HUES6 (cell line): ENCODE data around the gene SF3B6.
A peak's percentile ranks its signal among the peaks of the same experiment; 100 is the strongest.

Experiments used
- H3K27ac ChIP-seq: 2 replicates; pipeline ENCODE4 v1.7.0; 2013; ENCODE audit warnings: low read depth, mild to moderate bottlenecking, low read length, inconsistent platforms
- H3K27me3 ChIP-seq: 2 replicates; pipeline ENCODE4 v1.6.1; 2013; ENCODE audit warnings: low read length; ENCODE audit not compliant: control insufficient read depth, insufficient read depth
- H3K36me3 ChIP-seq: 2 replicates; pipeline ENCODE4 v1.6.1; 2013; ENCODE audit warnings: low read length; ENCODE audit not compliant: control insufficient read depth, insufficient read depth
- H3K4me1 ChIP-seq: 2 replicates; pipeline ENCODE4 v1.6.1; 2013; ENCODE audit warnings: low read length; ENCODE audit not compliant: control insufficient read depth, insufficient read depth
- H3K4me3 ChIP-seq: 2 replicates; pipeline ENCODE4 v1.5.1; 2013; ENCODE audit warnings: low read depth, low read length
- H3K9ac ChIP-seq: one replicate; pipeline ENCODE4 v1.6.1; 2013; ENCODE audit warnings: mild to moderate bottlenecking, low read length
- H3K9me3 ChIP-seq: 2 replicates; pipeline ENCODE4 v1.6.1; 2013; ENCODE audit warnings: low read depth, low read length; ENCODE audit not compliant: control insufficient read depth, insufficient read depth

SF3B6 gene, protein sequence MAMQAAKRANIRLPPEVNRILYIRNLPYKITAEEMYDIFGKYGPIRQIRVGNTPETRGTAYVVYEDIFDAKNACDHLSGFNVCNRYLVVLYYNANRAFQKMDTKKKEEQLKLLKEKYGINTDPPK

DNA sequence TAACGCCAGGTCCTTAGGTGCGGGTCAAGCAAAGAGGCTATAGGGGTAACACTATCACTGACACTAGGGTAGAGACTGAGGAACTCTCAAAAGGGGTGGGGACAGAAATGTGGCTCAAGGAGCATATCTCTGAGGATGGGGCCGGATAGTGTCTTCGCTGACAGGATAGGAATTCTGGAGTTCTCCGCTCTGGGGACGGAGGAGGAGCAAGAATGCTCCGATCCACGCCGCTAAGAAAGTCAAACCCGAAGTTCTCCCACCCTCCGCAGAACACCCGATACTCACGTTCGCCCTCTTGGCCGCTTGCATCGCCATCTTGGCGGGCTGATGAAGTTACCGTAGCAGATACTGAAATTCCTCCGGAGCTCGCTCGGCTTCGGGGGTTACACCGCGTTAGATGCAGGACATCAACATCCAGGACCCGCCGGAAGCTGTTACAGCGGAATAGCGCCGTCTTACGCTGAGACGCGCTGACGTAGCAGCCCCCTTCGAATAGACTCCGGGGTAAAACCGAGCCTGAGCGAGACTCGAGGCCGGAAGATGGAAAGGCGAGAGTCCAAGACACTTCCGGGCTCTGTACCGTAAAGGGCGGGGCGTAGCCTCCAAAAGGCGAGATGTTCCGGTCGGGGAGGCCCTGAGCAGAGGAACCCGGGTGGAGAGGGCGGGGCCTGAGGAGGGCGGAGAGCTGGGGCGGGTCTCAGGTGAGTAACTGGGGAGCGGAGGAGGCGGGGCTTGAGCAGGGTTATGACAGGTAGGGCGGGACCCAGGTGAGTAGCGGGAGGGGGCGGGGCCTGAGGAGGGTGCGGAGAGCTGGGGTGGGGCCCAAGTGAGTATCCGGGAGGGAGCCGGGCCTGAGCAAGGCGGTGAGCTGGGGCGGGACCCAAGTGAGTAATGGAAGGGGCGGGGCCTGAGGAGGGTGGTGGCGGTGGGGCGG, at the start of gene SF3B6:
TSS of gene SF3B6 (minus strand) at position 412 of the 934 bp plus-strand sequence. CDS start at position 315, 97 bp downstream.
- H3K27ac ChIP-seq, result peak within 1 kb of the TSS; percentile 28; the same call in 1 of the 2 replicates
- no peaks in the 10 kb centered on the region for H3K27me3 ChIP-seq
- H3K36me3 ChIP-seq, result peaks cover 27% of the 10 kb centered on the region

DNA sequence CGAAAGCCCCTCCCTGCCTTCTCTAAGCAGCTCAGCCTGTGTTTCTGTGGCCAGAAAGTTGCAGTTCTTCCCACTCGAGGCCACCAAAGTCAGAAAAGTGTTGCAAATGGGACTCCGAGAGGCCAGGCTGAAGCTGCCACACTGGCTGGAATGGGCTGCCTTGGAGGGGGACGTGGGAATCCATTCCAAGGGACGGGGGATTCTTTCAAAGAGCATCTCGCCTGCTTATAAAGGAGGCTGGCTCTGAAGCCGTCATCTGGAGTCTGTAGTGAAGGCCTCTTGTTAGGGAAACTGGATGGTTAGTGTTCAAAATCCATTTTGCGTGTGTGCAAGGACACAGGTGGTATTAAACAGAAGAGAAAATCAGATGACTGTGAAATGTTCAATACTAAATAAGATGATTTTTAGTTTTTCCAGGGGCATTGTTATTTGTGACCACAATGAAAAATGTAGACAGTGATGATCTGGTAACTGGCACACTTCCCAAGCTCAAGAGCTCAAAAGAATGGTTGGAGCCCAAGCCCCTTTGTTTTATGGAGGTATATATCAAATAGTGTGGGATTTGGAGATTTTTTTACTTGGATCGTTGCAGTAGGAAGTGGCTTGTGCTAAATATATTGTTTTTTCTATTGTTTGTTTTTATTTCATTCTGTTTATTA, 47.9 kb upstream of the SF3B6 start:
- peak overlapping the region; percentile 93 for H3K9ac ChIP-seq
- H3K36me3 ChIP-seq, result no peaks in the 10 kb centered on the region
- peak overlapping the region; percentile 76 for H3K4me3 ChIP-seq
- peak overlapping the region; percentile 59; the same call in 1 of the 2 replicates for H3K27ac ChIP-seq
- peaks cover 13% of the 10 kb centered on the region; the same call in 1 of the 2 replicates for H3K4me1 ChIP-seq
- H3K9me3 ChIP-seq, result no peaks in the 10 kb centered on the region
- peaks cover 15% of the 10 kb centered on the region for H3K27me3 ChIP-seq

More for the DNA sequence above, at the start of gene SF3B6:
- Histone ChIP-seq H3K4me3 (peak within 1 kb of the TSS; percentile 83), H3K4me1 (peaks cover 5% of the 10 kb centered on the region), H3K9me3 (no peaks in the 10 kb centered on the region), H3K9ac (peak within 1 kb of the TSS; percentile 84)

DNA sequence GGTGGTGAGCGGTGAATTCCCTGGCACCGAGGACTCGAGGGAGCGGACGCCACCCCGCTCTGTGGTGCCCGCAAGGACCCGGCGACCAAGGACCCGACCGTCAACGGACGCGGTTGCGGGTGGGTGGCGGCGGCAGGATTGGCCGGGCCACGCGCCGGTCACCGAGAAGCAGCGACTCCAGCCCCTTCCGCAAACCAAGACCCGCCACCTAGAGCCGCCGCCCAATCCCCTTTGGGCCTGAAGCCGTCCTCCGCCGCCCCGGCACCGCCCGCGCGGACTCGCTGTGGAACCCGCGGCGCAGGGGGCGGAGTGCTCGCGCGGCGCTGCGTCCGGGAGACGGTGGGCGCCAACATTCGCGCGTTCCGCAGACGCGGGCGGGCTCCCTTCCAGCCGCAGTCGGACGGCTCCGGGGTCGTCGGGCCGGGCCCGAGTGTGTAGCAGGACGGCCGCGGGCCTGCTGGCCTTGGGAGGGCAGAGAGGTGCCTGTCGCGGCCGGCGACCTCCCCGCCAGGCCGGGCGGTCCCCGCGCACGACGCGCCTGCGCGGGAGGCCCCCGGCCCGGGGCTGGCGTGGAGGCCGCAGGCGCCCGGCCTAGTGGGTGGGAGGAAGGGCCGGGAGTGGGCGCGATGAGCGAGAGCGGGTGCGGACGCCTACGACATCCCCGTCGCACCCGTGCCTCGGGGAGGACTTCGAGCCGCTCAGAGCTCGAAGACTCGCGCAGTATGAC, 47.2 kb upstream of the SF3B6 start, which contains the start of the genes FAM228B and PFN4:
TSS of gene FAM228B (plus strand) at position 275 of the 727 bp plus-strand sequence. CDS start 893 bp downstream, outside the sequence.
TSS of gene PFN4 (minus strand) at position 140 of the 727 bp plus-strand sequence. CDS start 799 bp downstream, outside the sequence.
- peaks cover 13% of the 10 kb centered on the region; the same call in 1 of the 2 replicates for H3K4me1 ChIP-seq
- H3K27me3 ChIP-seq, result peaks cover 15% of the 10 kb centered on the region
- peak within 1 kb of the TSS; percentile 76 for H3K4me3 ChIP-seq
- H3K9me3 ChIP-seq, result no peaks in the 10 kb centered on the region
- peak within 1 kb of the TSS; percentile 93 for H3K9ac ChIP-seq
- H3K27ac ChIP-seq, result peak within 1 kb of the TSS; percentile 59; the same call in 1 of the 2 replicates
- H3K36me3 ChIP-seq, result no peaks in the 10 kb centered on the region

DNA sequence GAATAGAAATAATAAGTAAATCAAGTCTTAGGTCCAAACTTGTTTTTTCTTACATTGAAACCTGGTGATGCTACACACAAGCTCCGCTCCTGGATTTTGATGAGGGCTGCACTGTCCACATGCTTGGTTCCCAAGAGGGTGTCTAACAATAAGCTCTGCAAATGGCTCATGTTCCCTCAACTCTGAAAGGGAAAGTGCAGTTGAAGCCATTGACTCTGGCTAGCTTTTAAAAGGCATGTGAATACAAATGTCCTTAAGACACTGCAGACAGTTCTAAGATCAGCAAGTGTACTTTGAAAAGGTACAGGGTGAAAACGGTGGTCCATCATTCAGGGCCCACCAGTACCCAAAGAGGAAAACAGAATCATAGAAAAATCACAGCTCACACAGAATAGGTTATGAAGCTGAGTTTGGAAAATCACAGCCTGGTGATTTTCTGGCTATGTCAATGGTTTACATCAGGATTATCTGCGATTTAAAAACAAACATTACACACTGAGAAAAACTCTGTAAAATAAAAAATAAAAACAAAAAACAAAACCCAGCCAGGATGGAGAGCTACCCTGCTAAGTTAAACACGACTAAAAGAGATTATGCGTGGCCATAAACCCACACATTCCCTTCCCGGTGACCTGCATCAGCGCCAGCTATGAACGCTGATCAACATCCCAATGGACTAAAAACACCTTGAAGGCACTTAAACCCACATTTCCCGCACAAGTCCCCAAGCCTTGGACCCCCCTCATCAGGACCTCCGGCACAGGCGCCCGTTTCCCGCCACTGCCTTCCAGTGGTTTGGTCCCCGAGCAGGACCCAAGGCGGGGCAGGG, 46.5 kb upstream of the SF3B6 start:
- no peak overlapping the region for H3K27ac ChIP-seq
- H3K4me1 ChIP-seq, result peaks cover 13% of the 10 kb centered on the region; the same call in 1 of the 2 replicates
- H3K27me3 ChIP-seq, result peaks cover 15% of the 10 kb centered on the region
- no peaks in the 10 kb centered on the region for H3K36me3 ChIP-seq
- H3K9ac ChIP-seq, result peak overlapping the region; percentile 93
- peak overlapping the region; percentile 76 for H3K4me3 ChIP-seq
- H3K9me3 ChIP-seq, result no peaks in the 10 kb centered on the region

DNA sequence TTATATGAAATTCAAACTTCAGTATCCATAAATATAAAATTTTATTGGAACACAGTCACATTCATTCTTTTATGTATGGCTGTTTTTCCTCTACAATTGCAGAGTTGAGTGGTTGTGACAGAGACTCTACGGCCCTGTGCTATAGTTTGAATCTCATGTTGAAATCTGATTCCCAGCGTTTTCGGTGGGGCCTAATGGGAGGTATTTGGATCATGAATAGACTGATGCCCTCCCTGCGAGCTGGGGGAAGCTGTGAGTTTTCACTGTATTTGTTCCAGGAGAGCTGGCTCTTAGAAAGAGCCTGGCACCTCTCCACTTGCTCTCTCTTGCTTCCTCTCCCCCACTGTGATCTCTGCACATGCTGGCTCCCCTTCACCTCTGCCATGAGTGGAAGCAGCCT, 45.3 kb upstream of the SF3B6 start:
- Histone ChIP-seq H3K9ac (no peak overlapping the region), H3K27me3 (peaks cover 15% of the 10 kb centered on the region), H3K27ac (no peak overlapping the region), H3K4me3 (no peak overlapping the region), H3K4me1 (peaks cover 13% of the 10 kb centered on the region; the same call in 1 of the 2 replicates), H3K9me3 (no peaks in the 10 kb centered on the region), H3K36me3 (no peaks in the 10 kb centered on the region)

DNA sequence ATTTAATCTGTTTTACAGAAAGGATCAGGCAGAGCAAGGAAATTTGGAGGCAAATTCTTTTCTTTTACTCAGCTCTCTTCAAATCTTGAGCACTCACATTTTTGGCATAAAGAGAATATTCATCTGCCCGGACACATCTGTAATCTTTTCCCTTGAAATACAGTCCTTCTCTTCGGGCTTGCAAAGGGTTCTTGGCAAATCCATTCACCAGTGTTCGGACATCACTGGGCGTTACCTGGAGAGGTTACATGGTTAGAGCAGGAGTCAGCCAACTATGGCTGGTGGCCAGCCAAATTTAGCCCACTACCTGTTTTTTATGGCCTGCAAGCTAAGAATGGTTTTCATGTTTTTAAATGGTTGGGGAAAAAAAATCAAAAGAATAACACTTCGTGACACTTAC, 44.9 kb upstream of the SF3B6 start:
- H3K9ac ChIP-seq, result no peak overlapping the region
- no peak overlapping the region for H3K27ac ChIP-seq

DNA sequence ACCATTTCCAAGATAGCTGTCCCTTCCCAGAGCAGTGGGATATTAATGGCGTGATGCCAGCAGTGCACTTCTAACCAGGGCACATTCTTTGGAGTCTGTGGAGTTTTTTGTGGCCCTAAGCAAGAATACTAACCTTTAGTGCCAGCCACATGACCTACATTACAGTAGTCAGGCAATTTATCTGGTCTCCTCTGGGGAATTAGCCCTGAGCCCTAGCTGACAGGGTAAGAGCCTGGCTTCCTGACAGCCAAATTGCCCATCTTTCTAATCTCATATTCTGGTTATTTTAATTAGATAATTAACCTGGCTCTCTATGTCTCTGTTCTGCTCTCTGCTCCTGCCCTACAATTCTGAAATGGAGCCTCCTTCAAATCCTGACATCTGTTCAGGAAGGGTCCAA, 41.8 kb upstream of the SF3B6 start:
- Histone ChIP-seq H3K9ac (no peak overlapping the region), H3K9me3 (peaks cover 13% of the 10 kb centered on the region), H3K27me3 (peaks cover 7% of the 10 kb centered on the region; the same call in 1 of the 2 replicates), H3K36me3 (no peaks in the 10 kb centered on the region), H3K27ac (no peak overlapping the region), H3K4me1 (peaks cover 8% of the 10 kb centered on the region; the same call in 1 of the 2 replicates), H3K4me3 (no peak overlapping the region)

More for the DNA sequence above, 44.9 kb upstream of the SF3B6 start:
- H3K36me3 ChIP-seq, result no peaks in the 10 kb centered on the region
- peaks cover 15% of the 10 kb centered on the region for H3K27me3 ChIP-seq
- H3K4me3 ChIP-seq, result no peak overlapping the region
- H3K4me1 ChIP-seq, result peaks cover 13% of the 10 kb centered on the region; the same call in 1 of the 2 replicates
- no peaks in the 10 kb centered on the region for H3K9me3 ChIP-seq

DNA sequence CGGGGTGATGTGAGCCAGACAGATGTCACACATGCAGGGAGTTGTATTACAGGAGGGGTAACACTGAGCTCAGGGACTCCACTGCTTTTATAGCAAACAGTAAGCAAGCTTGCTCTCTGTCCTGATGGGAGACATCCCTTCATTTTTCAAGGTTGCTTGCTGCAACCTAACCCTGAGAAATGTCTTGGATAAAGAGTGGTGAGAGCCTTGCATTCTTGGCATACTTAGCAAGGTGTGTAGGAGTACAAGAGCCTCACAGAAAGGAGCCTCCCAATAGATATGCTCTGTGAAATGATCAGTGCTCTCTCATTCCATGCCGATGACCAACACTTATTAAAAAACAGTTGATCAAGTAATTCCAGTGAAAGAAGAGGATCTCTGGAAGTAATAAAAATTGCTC, 38.9 kb upstream of the SF3B6 start:
- no peak overlapping the region for H3K9ac ChIP-seq
- peaks cover 13% of the 10 kb centered on the region for H3K9me3 ChIP-seq
- no peak overlapping the region for H3K27ac ChIP-seq
- H3K4me1 ChIP-seq, result no peaks in the 10 kb centered on the region
- no peak overlapping the region for H3K4me3 ChIP-seq
- H3K36me3 ChIP-seq, result no peaks in the 10 kb centered on the region
- H3K27me3 ChIP-seq, result no peaks in the 10 kb centered on the region

DNA sequence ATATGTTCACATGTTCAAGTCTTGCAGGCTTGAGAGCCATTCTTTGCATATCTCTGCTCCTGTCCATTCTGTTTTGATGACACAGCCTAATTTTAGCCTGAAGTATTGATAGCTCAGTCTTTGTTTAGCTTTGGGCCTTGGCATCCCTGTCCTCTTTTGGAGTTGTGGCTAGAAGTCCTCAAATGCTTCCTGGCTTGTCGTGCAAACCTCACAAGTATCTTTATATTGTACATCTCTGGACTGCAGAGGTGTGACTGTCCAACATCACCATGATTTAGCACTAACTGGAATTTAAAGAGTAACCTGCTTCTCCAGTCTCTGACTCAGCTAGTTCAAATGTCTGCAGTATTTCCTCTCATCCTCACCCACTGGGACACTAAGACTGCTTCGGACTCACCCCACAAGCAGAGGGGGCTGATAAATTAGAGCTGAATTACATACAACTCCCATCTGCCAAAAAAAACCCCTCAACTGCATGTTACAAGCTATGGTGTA, 35.3 kb upstream of the SF3B6 start:
- H3K9ac ChIP-seq, result no peak overlapping the region
- no peak overlapping the region for H3K4me3 ChIP-seq
- H3K4me1 ChIP-seq, result no peaks in the 10 kb centered on the region
- no peaks in the 10 kb centered on the region for H3K36me3 ChIP-seq
- H3K27me3 ChIP-seq, result no peaks in the 10 kb centered on the region
- peaks cover 17% of the 10 kb centered on the region for H3K9me3 ChIP-seq
- no peak overlapping the region for H3K27ac ChIP-seq
